GM21737 (cell line): ENCODE measurements around the gene SLC7A1.

ENCODE experiments used
- ATAC-seq: cut with Tn5 transposase; IDR thresholded peaks from one replicate; pipeline ENCODE4 v1.9.1; 2021; ENCODE audit warnings: mild to moderate bottlenecking, moderate library complexity; ENCODE audit not compliant: unreplicated experiment

The SLC7A1 gene

GRCh38 chr13:29496241-29496712, 99.2 kb downstream of the SLC7A1 start:
- peak; percentile 70 for ATAC-seq

GRCh38 chr13:29494520-29494919, 101.0 kb downstream of the SLC7A1 start:
- ATAC-seq: no peak

- no peak for ATAC-seq
Measured at GRCh38 chr13:29493796-29494195, 101.7 kb downstream of the SLC7A1 start.

GRCh38 chr13:29491248-29491647, 104.2 kb downstream of the SLC7A1 start:
- no peak for ATAC-seq

- no peak for ATAC-seq
Measured at GRCh38 chr13:29490561-29490885, 105.0 kb downstream of the SLC7A1 start.

- ATAC-seq: no peak
Measured at GRCh38 chr13:29489650-29490560, 105.6 kb downstream of the SLC7A1 start.

GRCh38 chr13:29487466-29488454, 107.7 kb downstream of the SLC7A1 start:
- ATAC-seq: no peak

- ATAC-seq: no peak
Measured at GRCh38 chr13:29486551-29486950, 108.9 kb downstream of the SLC7A1 start.

GRCh38 chr13:29484796-29485195, 110.7 kb downstream of the SLC7A1 start:
- ATAC-seq: no peak

- no peak for ATAC-seq
Measured at GRCh38 chr13:29484236-29484635, 111.3 kb downstream of the SLC7A1 start.

- no peak for ATAC-seq
Measured at GRCh38 chr13:29483623-29484022, 111.9 kb downstream of the SLC7A1 start.

- ATAC-seq: no peak
Measured at GRCh38 chr13:29483211-29483610, 112.3 kb downstream of the SLC7A1 start.

- ATAC-seq: no peak
Measured at GRCh38 chr13:29482504-29482903, 113.0 kb downstream of the SLC7A1 start.

- no peak for ATAC-seq
Measured at GRCh38 chr13:29481603-29482002, 113.9 kb downstream of the SLC7A1 start.

GRCh38 chr13:29480893-29481525, 114.5 kb downstream of the SLC7A1 start:
- no peak for ATAC-seq

- no peak for ATAC-seq
Measured at GRCh38 chr13:29479716-29480492, 115.6 kb downstream of the SLC7A1 start.

- ATAC-seq: no peak
Measured at GRCh38 chr13:29476046-29476445, 119.4 kb downstream of the SLC7A1 start.

GRCh38 chr13:29474991-29475390, 120.5 kb downstream of the SLC7A1 start:
- ATAC-seq: no peak

- ATAC-seq: no peak
Measured at GRCh38 chr13:29473166-29473565, 122.3 kb downstream of the SLC7A1 start.

- no peak for ATAC-seq
Measured at GRCh38 chr13:29472332-29472961, 123.0 kb downstream of the SLC7A1 start.
